Left renal pelvis (tissue), 4 donors: ENCODE results near the gene THPO. TPM values are rescaled to one million over a fixed set of nuclear protein-coding genes. Genes with fewer than 3 reads are reported as not detected.

Source experiments
- DNase-seq, 4 donors: peaks; one replicate each; pipeline ENCODE4 v3.0.0-alpha.2; 2013; ENCODE audit warnings: low read depth in 4 of 4, low spot score in 3 of 4
- polyA plus RNA-seq, 4 donors: library from polyadenylated mRNA; unstranded; fragments of 120-200 nt; gene quantifications; one replicate each; pipeline ENCODE4 v1.2.1, GENCODE V29; 2013; ENCODE audit not compliant: insufficient read length in 4 of 4

THPO gene
- polyA plus RNA-seq, 4 donors, result 1.6 to 2.5 (median 2.1) TPM

DNA sequence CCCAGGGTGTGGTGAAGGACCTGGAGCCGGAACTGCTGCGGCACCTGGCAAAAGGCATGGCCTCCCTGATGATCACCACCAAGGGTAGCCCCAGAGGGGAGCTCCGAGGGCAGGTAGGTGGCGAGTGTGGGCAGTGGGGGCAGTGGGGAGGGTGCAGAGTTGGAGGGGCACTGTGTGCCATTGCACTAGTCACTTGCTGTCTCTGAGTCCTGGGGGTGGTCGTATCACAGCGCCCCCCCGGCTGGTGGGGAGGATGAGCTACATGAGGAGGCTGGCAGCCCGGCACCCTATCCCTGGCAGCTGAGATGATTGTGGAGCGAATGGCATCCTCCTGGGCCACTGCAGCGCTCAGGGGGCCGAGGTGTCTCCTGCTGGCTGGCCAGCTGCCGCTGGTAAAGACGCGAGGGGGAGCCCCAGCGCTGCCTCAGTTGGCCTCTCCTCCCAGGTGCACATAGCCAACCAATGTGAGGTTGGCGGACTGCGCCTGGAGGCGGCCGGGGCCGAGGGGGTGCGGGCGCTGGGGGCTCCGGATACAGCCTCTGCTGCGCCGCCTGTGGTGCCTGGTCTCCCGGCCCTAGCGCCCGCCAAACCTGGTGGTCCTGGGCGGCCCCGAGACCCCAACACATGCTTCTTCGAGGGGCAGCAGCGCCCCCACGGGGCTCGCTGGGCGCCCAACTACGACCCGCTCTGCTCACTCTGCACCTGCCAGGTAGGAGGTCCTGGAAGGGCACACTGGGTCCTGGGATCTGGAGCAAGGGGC, 8.2 kb upstream of the THPO start:
- no peak for DNase-seq

DNA sequence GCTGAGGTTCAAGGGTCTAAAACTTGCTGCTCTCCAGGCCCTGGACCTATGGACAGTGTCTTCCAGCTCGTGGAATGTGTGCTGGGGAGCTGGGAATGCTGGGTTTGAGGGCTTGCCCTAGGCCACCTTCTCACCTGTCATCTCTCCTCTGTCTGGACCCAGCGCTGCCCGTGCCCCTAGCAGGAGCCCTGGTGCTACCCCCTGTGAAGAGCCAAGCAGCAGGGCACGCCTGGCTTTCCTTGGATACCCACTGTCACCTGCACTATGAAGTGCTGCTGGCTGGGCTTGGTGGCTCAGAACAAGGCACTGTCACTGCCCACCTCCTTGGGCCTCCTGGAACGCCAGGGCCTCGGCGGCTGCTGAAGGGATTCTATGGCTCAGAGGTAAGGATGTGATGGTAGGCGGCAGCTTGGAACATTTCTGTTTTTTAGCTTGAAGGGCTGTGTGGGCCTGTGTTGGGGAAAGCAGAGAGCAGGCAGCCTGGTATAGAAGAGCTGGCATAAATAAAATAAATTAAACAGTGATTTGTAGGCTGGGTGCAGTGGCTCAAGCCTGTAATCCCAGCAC, 6.9 kb upstream of the THPO start:
- no peak for DNase-seq

GRCh38 chr3:184384342-184384741, 6.3 kb upstream of the THPO start:
- DNase-seq, result no peak

DNA sequence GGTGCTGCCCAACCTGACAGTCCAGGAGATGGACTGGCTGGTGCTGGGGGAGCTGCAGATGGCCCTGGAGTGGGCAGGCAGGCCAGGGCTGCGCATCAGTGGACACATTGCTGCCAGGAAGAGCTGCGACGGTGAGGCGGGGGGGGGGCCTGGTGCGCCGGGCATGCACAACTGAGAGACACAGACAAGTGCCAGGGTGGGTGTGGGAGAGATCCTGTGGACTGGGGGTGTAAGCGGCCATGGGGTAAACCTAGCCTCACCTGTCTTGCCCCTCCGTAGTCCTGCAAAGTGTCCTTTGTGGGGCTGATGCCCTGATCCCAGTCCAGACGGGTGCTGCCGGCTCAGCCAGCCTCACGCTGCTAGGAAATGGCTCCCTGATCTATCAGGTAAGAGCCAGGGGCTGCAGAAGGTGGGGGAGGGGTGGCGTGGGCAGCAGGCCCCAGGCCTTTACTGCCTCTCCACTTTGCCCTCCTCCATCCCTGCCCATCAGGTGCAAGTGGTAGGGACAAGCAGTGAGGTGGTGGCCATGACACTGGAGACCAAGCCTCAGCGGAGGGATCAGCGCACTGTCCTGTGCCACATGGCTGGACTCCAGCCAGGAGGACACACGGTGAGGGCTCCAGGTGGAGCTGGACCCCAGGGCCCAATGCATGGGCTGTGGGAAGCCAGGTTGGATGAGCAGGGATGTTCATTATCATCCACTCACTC, 5.2 kb upstream of the THPO start:
- DNase-seq, result no peak

DNA sequence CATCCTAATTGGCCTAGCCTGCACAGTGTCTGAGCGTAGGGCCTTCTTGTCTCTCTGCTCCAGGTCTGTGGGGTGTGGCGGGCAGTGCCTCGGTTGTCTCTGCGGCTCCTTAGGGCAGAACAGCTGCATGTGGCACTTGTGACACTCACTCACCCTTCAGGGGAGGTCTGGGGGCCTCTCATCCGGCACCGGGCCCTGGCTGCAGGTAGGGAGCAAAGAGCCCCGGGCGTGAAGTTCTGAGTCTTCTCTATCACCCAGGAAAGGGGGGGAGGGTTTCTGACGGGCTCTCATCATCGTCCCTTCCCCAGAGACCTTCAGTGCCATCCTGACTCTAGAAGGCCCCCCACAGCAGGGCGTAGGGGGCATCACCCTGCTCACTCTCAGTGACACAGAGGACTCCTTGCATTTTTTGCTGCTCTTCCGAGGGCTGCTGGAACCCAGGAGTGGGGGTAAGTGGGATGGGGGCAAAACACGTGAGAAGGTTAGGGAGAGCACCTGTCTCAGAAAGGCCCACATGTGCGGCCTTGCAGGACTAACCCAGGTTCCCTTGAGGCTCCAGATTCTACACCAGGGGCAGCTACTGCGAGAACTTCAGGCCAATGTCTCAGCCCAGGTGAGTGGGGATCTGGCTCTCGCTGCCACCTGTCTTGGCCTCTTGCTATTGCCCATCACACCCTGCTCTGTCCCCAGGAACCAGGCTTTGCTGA, 4.5 kb upstream of the THPO start:
- DNase-seq, result no peak

- no peak for DNase-seq
Measured at GRCh38 chr3:184381261-184382224, 3.5 kb upstream of the THPO start.

GRCh38 chr3:184380627-184381260, 2.7 kb upstream of the THPO start:
- DNase-seq, result no peak

GRCh38 chr3:184380185-184380626, 2.2 kb upstream of the THPO start:
- no peak for DNase-seq

- no peak for DNase-seq
Measured at GRCh38 chr3:184379358-184380184, 1.6 kb upstream of the THPO start, which contains the start of gene CHRD. Gene CHRD (plus strand): TSS chr3:184380054. CDS start chr3:184380319, 265 bp downstream.

- DNase-seq, result no peak
Measured at GRCh38 chr3:184378651-184379357, 797 bp upstream of the THPO start.

DNA sequence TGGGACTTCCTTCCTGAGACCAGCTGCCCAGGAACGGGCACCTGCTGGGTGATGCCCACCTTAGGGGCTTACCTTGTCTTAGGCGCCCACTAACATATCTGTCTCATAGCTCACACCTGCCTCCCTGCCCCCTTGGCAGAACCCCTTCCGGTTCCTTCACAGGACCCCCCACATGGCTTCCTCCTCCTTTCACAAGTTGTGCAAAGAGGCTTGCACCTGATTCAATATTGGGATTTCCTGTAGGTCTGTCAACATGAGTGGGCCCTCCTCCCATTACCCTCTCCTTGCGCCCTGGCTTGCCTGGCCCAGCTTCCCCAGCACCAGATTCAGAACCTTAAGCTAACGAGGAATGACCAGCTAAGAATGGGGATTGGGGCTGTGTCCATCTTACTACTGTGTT, 633 bp downstream of the THPO start:
- DNase-seq, result no peak

- DNase-seq, result no peak
Measured at GRCh38 chr3:184375747-184376461, 2.1 kb downstream of the THPO start.

- DNase-seq, result no peak
Measured at GRCh38 chr3:184373422-184373821, 4.6 kb downstream of the THPO start.

DNA sequence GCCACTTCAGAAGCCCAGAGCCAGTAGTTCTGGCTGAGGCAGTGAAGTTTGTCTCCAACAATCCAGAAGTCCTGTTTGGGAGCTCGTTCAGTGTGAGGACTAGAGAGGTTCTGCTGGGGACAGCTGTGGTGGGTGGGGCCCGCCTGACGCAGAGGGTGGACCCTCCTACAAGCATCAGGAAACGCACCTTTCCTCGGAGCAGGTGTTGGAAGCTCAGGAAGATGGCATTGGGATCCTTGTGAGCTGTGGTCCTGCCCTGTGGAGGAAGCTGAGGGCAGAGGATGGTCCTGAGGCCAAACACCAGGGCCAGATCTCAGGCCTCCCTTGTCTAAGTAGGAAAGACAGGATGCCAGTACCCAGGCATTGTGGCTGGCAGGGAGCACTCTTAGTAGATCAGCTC, 5.1 kb downstream of the THPO start:
- no peak for DNase-seq

DNA sequence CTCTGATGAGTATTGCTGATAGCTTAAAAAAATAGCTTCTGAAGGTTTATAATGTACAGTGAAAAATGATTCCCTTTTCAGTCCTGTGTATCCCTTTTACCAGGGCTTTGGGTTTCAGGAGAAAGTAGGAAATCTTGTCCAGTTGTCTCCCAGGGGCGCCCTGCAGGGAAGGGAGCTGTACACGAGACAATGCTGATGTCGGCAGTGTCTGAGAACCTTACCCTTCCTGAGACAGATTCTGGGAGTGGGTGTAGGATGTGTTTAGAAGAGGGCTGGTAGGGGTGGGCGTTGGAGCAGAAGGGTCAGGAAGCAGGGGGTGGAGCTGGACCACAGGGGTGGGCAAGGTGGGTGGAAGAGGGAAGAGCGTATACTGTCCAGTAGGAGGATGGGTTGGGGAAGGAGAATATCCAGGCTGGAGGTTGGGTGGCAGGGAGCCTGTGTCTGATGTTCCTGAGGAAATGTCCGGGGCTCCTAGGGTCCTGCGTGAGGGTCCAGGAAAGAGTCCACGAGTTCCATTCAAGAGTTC, 5.6 kb downstream of the THPO start:
- no peak for DNase-seq

GRCh38 chr3:184371570-184372018, 6.4 kb downstream of the THPO start:
- DNase-seq, result peak in 3 of 4 donors; percentile 61 to 66 (median 62)

DNA sequence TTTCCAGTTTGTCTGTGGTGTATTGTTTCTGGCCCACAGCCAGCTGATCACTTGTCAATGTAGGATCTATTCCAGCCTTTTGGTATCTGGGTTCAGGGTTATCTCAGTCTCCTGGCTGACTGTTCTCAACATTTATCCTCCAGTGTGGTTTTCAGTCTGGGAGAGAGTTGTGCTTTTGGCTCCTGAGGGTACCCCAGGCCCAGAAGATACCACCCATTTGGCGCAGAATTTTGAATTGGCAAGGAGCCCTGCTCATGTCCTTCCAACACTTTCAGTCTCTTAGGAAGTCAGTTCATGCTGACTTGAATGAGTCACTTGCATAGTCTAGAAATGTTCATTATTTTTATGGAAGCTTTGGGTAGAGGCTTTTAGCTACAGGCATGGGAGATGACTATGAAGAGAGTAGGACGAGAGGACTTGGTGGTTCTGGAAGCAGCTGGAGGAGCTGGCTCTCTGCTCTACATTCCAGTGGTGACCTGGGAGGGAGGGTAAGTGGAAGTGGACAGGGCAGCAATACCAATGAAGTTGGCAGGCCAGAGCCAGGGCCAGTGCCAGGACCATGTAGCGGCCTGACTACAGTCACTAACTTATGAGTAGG, 9.3 kb downstream of the THPO start:
- no peak for DNase-seq
